Thoracic aorta (tissue), 2 donors: ENCODE results near the gene ARHGEF17. TPM values are rescaled to one million over a fixed set of nuclear protein-coding genes. Genes with fewer than 3 reads are reported as not detected.

ENCODE experiments used
- ATAC-seq: fragments of 150-250 bp; one replicate; pipeline ENCODE4 v1.8.0; 2017; ENCODE audit warnings: low read depth; ENCODE audit not compliant: insufficient number of reproducible peaks, low FRiP score
- DNase-seq: peaks from one replicate; pipeline ENCODE4 v3.0.0-alpha.2; 2020; ENCODE audit warnings: low spot score
- H3K27ac ChIP-seq, 2 donors: fragments of 200-600 bp; sonication (generic); 1 replicate in 1 of 2; 2 replicates in 1 of 2; pipeline ENCODE4 v1.5.1; 2016; ENCODE audit warnings: mild to moderate bottlenecking in 2 of 2, moderate library complexity in 2 of 2
- H3K27me3 ChIP-seq: fragments of 200-600 bp; sonication (generic); replicated peaks from 2 replicates; pipeline ENCODE4 v1.6.0; 2016; ENCODE audit warnings: mild to moderate bottlenecking; ENCODE audit not compliant: insufficient read depth
- H3K36me3 ChIP-seq: fragments of 200-600 bp; sonication (generic); one replicate; pipeline ENCODE4 v1.5.1; 2016
- H3K4me1 ChIP-seq, 2 donors: fragments of 200-600 bp; sonication (generic); 1 replicate in 1 of 2; 2 replicates in 1 of 2; pipeline versions ENCODE4 v1.5.1 to v1.6.0; 2016; ENCODE audit warnings: low read depth in 2 of 2, mild to moderate bottlenecking in 1 of 2; ENCODE audit not compliant: control insufficient read depth in 1 of 2
- H3K4me3 ChIP-seq: fragments of 200-600 bp; sonication (generic); 2 replicates; pipeline ENCODE4 v1.5.1; 2016; ENCODE audit warnings: mild to moderate bottlenecking
- H3K9me3 ChIP-seq: fragments of 200-600 bp; sonication (generic); 2 replicates; pipeline ENCODE4 v1.5.1; 2016
- CTCF ChIP-seq: fragments of 200-600 bp; sonication (generic); IDR thresholded peaks from one replicate; pipeline ENCODE4 v1.5.1; 2019; ENCODE audit warnings: antibody characterized with exemption
- total RNA-seq, 2 donors: library from RNA; depleted of rRNA; stranded (reverse); fragments of >200 nt; gene quantifications; one replicate each; pipeline versions ENCODE4 v1.1.0 to v1.2.3, GENCODE V29; 2016

ARHGEF17 gene
- total RNA-seq, 2 donors from 2014 or later: 244 to 308 TPM

- peaks cover 14 to 53% of the 10 kb centered on the region in 2 donors for H3K4me1 ChIP-seq
- TF ChIP-seq CTCF: no peak
- DNase-seq (no peak), ATAC-seq (no peak)
- H3K27ac ChIP-seq: no peak overlapping the region
- no peaks in the 10 kb centered on the region for H3K9me3 ChIP-seq
- no peaks in the 10 kb centered on the region for H3K27me3 ChIP-seq
- H3K36me3 ChIP-seq: peaks cover 29% of the 10 kb centered on the region
- no peak overlapping the region for H3K4me3 ChIP-seq
These were observed 40.8 kb downstream of the ARHGEF17 start for GRCh38 chr11:73348838-73349237.

- H3K36me3 ChIP-seq: peaks cover 35% of the 10 kb centered on the region
- H3K4me3 ChIP-seq: no peak overlapping the region
- H3K27me3 ChIP-seq: no peaks in the 10 kb centered on the region
- DNase-seq (no peak), ATAC-seq (no peak)
- H3K27ac ChIP-seq: peak overlapping the region in 1 of 2 donors; percentile 14
- no peak for TF ChIP-seq CTCF
- H3K4me1 ChIP-seq: peaks cover 10 to 45% of the 10 kb centered on the region in 2 donors
- no peaks in the 10 kb centered on the region for H3K9me3 ChIP-seq
These were observed 41.6 kb downstream of the ARHGEF17 start for GRCh38 chr11:73349633-73350032.

GRCh38 chr11:73350908-73351636 lies 43.0 kb downstream of the ARHGEF17 start:
- H3K27ac ChIP-seq: peak overlapping the region; percentile 2 to 27
- DNase-seq (no peak), ATAC-seq (peak; percentile 11)
- no peak overlapping the region for H3K4me3 ChIP-seq
- no peaks in the 10 kb centered on the region for H3K9me3 ChIP-seq
- no peaks in the 10 kb centered on the region for H3K27me3 ChIP-seq
- peak; percentile 98 for TF ChIP-seq CTCF
- H3K36me3 ChIP-seq: peaks cover 43% of the 10 kb centered on the region
- peaks cover 3 to 33% of the 10 kb centered on the region in 2 donors for H3K4me1 ChIP-seq

GRCh38 chr11:73353422-73353821 lies 45.3 kb downstream of the ARHGEF17 start:
- no peak for TF ChIP-seq CTCF
- H3K27ac ChIP-seq: no peak overlapping the region
- no peaks in the 10 kb centered on the region for H3K27me3 ChIP-seq
- peaks cover 48% of the 10 kb centered on the region for H3K36me3 ChIP-seq
- no peak for DNase-seq
- no peaks in the 10 kb centered on the region for H3K9me3 ChIP-seq
- no peak overlapping the region for H3K4me3 ChIP-seq
- ATAC-seq: no peak
- H3K4me1 ChIP-seq: peaks cover 14 to 44% of the 10 kb centered on the region in 2 donors

DNA sequence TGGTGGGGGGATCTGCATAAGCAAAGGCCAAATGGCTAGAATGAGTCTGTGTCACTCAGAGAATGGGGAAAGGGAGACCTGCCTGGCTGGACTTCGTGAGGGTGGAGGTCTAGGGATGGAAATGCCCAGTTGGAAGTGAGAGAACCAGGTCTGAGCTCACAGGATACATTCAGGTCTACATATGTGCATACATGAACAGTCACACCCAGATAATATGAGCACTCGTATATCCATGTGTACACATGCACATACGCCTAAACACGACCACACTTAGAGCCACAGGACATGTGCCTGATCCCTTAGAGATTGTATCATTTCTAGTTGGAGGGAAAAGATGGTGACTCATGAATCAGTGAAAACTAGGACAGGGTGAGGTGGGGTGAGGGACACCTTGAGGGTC lies 47.0 kb downstream of the ARHGEF17 start:
- peaks cover 53% of the 10 kb centered on the region for H3K36me3 ChIP-seq
- no peaks in the 10 kb centered on the region for H3K27me3 ChIP-seq
- ATAC-seq (no peak), DNase-seq (no peak)
- H3K27ac ChIP-seq: no peak overlapping the region
- no peak for TF ChIP-seq CTCF
- no peak overlapping the region for H3K4me3 ChIP-seq
- no peaks in the 10 kb centered on the region for H3K9me3 ChIP-seq
- H3K4me1 ChIP-seq: peaks cover 22 to 53% of the 10 kb centered on the region in 2 donors
